ENCODE data around the gene ZNF45. TPM values are rescaled to one million over a fixed set of nuclear protein-coding genes. Genes with fewer than 3 reads are reported as not detected.
"Not testable (repeated sequence)": the region's sequence is repeated elsewhere in the genome, so short reads cannot be mapped to it uniquely, and the experiment has no call there.

The ZNF45 gene
- total RNA-seq, 2 experiments from 2014 or later = 21.0 to 22.4 TPM

GRCh38 chr19:43902399-43902798 lies 32.7 kb downstream of the ZNF45 start:
- POLR2A ChIA-PET = no interaction called here

GRCh38 chr19:43901395-43902390 lies 33.4 kb downstream of the ZNF45 start:
- POLR2A ChIA-PET = interaction anchor here (1.0 to 1.2 kb wide), 2 partner anchors 33 to 403 kb away, joined by 3 to 4 read pairs; partner anchors contain the start of genes ZNF235 and ZNF45

More at GRCh38 chr19:43902399-43902798, 32.7 kb downstream of the ZNF45 start:
- Mint-ChIP-seq H3K27ac (no peak overlapping the region), H3K27me3 (no peaks in the 10 kb centered on the region), H3K9me3 (peaks cover 44% of the 10 kb centered on the region), H3K4me1 (peaks cover 7% of the 10 kb centered on the region), H3K4me3 (peak overlapping the region; percentile 91), H3K36me3 (peaks cover 51% of the 10 kb centered on the region)
- ATAC-seq (ENCODE audit: low read depth) (no peak), DNase-seq (no peak)

GRCh38 chr19:43895727-43896308 lies 39.3 kb downstream of the ZNF45 start:
- Mint-ChIP-seq H3K9me3 (peaks cover 38% of the 10 kb centered on the region), H3K27ac (no peak overlapping the region), H3K36me3 (peaks cover 41% of the 10 kb centered on the region), H3K4me1 (peaks cover 2% of the 10 kb centered on the region), H3K27me3 (no peaks in the 10 kb centered on the region), H3K4me3 (no peak overlapping the region)
- DNase-seq = no peak
- no peak for ATAC-seq (ENCODE audit: low read depth)
- POLR2A ChIA-PET = no interaction called here

More at GRCh38 chr19:43901395-43902390, 33.4 kb downstream of the ZNF45 start:
- Mint-ChIP-seq H3K4me3 (peak overlapping the region; percentile 91), H3K9me3 (peaks cover 41% of the 10 kb centered on the region), H3K27me3 (no peaks in the 10 kb centered on the region), H3K4me1 (peaks cover 7% of the 10 kb centered on the region), H3K27ac (peak overlapping the region; percentile 89), H3K36me3 (peaks cover 56% of the 10 kb centered on the region)
- ATAC-seq (ENCODE audit: low read depth) = peak; percentile 90
- peak; percentile 72 for DNase-seq

- POLR2A ChIA-PET = no interaction called here
- H3K27ac Mint-ChIP-seq = no peak within 1 kb of the TSS
- H3K36me3 Mint-ChIP-seq = peaks cover 14% of the 10 kb centered on the region
- H3K9me3 Mint-ChIP-seq = peaks cover 38% of the 10 kb centered on the region
- ATAC-seq (ENCODE audit: low read depth) = no peak
- DNase-seq = no peak
- H3K4me3 Mint-ChIP-seq = no peak within 1 kb of the TSS
- H3K27me3 Mint-ChIP-seq = peaks cover 2% of the 10 kb centered on the region
- H3K4me1 Mint-ChIP-seq = no peaks in the 10 kb centered on the region
These were observed 51.2 kb downstream of the ZNF45 start, which contains the start of gene ZNF404 for GRCh38 chr19:43883864-43884263. ZNF404 (minus strand) TSS chr19:43883964.

GRCh38 chr19:43880483-43880882 lies 54.6 kb downstream of the ZNF45 start:
- Mint-ChIP-seq H3K4me3 (no peak overlapping the region), H3K9me3 (peaks cover 39% of the 10 kb centered on the region), H3K36me3 (peaks cover 16% of the 10 kb centered on the region), H3K4me1 (no peaks in the 10 kb centered on the region), H3K27ac (no peak overlapping the region), H3K27me3 (no peaks in the 10 kb centered on the region)
- ATAC-seq (ENCODE audit: low read depth) = no peak
- POLR2A ChIA-PET = no interaction called here
- no peak for DNase-seq

- H3K9me3 Mint-ChIP-seq = peaks cover 38% of the 10 kb centered on the region
- no peaks in the 10 kb centered on the region for H3K4me1 Mint-ChIP-seq
- peaks cover 8% of the 10 kb centered on the region for H3K36me3 Mint-ChIP-seq
- DNase-seq = no peak
- H3K27me3 Mint-ChIP-seq = no peaks in the 10 kb centered on the region
- no peak overlapping the region for H3K27ac Mint-ChIP-seq
- no peak for ATAC-seq (ENCODE audit: low read depth)
- no peak overlapping the region for H3K4me3 Mint-ChIP-seq
- POLR2A ChIA-PET = no interaction called here
These were observed 62.3 kb downstream of the ZNF45 start for GRCh38 chr19:43872547-43873336.

- H3K9me3 Mint-ChIP-seq = peaks cover 24% of the 10 kb centered on the region
- H3K27me3 Mint-ChIP-seq; H3K36me3 Mint-ChIP-seq; POLR2A ChIA-PET; H3K27ac Mint-ChIP-seq; H3K4me3 Mint-ChIP-seq; DNase-seq; ATAC-seq (ENCODE audit: low read depth); H3K4me1 Mint-ChIP-seq: not testable (repeated sequence)
These were observed 68.2 kb downstream of the ZNF45 start for GRCh38 chr19:43866923-43867322.

Other genes with a start within 250 kb of the ZNF45 start
- gene IRGC, start 219.2 kb downstream of the ZNF45 start, total RNA-seq = not detected
- gene SMG9, start 180.3 kb downstream of the ZNF45 start, total RNA-seq = 10 to 100 TPM; 48.9 to 49.9 TPM
- 10 to 100 TPM; 38.3 to 45.4 TPM for gene KCNN4, start 154.3 kb downstream of the ZNF45 start, total RNA-seq
- 1 to 10 TPM; 1.9 to 2.0 TPM for gene LYPD5, start 132.8 kb downstream of the ZNF45 start, total RNA-seq
- 10 to 100 TPM; 11.5 TPM for gene ZNF283, start 108.0 kb downstream of the ZNF45 start, total RNA-seq
- gene ZNF404, start 51.3 kb downstream of the ZNF45 start, total RNA-seq = 1 to 10 TPM; 4.5 to 6.8 TPM
- 1 to 10 TPM; 2.9 to 3.7 TPM for gene ZNF221, start 15.9 kb upstream of the ZNF45 start, total RNA-seq
- 10 to 100 TPM; 12.3 to 12.9 TPM for gene ZNF155, start 48.9 kb upstream of the ZNF45 start, total RNA-seq
- gene ZNF230, start 67.7 kb upstream of the ZNF45 start, total RNA-seq = 1 to 10 TPM; 9.2 to 9.7 TPM
- gene ZNF222, start 90.1 kb upstream of the ZNF45 start, total RNA-seq = 1 to 10 TPM; 7.8 to 7.9 TPM
- gene ZNF223, start 116.8 kb upstream of the ZNF45 start, total RNA-seq = 1 to 10 TPM; 2.2 to 3.3 TPM
- gene ZNF284, start 136.9 kb upstream of the ZNF45 start, total RNA-seq = 1 to 10 TPM; 3.9 to 4.1 TPM
- gene ZNF224, start 159.1 kb upstream of the ZNF45 start, total RNA-seq = 10 to 100 TPM; 55.3 to 58.2 TPM
- 1 to 10 TPM; 7.8 to 9.2 TPM for gene ZNF225, start 178.1 kb upstream of the ZNF45 start, total RNA-seq
- gene ZNF234, start 206.3 kb upstream of the ZNF45 start, total RNA-seq = 10 to 100 TPM; 16.4 to 18.2 TPM
- gene ZNF226, start 229.8 kb upstream of the ZNF45 start, total RNA-seq = 10 to 100 TPM; 26.2 to 28.0 TPM